NOMO-1 (cell line): ENCODE data around the gene LTBP2.
A peak's percentile ranks its signal among the peaks of the same experiment; 100 is the strongest.

Source experiments
- DNase-seq, 2 experiments: peaks; one replicate each; lab custom pipeline; 2025; ENCODE audit not compliant: unreplicated experiment in 2 of 2; lab: John Stamatoyannopoulos, UW

LTBP2 gene

DNA sequence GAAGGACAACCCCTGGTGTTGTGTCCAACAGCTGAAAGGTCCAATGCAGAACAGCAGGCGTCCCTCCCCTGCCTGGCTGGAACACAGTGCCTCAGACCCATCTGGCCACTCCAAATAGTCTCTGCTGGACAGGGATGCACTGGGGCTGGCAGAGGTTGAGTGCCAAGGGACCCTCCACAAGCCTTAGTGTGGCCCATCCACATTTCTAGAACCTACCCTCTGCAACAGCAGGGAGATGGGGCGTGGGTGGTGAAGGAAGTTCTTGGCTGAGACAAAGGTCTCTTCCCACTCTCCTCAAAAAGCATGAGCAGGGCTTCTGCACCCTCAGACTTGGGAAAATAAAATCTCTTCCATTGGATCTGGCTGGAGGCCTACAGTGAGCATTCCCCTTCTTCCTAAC is 36.5 kb downstream of the LTBP2 start:
- no peak for DNase-seq

DNA sequence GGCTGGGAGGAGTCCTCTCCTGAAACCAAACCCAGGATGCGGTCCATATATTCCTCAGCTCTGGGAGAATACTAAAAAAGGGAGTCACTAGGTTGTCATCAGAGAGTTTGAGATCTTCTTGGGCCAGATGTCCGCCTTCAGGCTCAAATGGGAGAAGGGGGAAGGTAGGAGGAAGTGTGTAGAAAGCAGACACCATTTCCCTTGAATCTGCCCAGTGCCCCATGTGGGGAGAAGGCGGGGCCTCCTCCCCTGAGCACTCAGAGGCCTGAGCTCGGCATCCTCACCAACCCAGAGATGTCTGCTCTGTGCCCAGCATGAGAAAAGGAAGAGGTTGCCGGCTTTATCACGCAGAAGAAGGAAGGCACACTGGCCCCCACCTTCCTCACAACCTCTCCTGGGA is 37.3 kb downstream of the LTBP2 start:
- peak in 1 of 2 experiments; percentile 0 for DNase-seq

DNA sequence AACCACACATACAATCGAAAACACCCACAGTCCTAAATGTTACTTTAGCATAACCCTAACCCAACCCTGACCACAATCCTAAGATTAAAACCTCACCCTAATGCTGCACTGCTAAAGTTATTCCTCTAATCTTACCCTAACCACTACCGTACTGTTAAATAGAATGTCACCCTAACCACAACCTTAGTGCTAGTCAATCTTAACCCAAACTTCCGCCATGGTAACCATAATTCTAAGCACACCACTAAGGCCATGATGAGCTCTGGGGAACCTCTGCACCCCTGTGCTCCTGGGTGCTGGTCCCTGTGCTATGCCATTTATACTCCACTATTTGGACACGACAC is 38.0 kb downstream of the LTBP2 start:
- no peak for DNase-seq

GRCh38 chr14:74573421-74574089 is 38.5 kb downstream of the LTBP2 start:
- DNase-seq = no peak

GRCh38 chr14:74572726-74573301 is 39.2 kb downstream of the LTBP2 start:
- DNase-seq = no peak

GRCh38 chr14:74571901-74572725 is 39.9 kb downstream of the LTBP2 start:
- peak; percentile 14 to 70 for DNase-seq

DNA sequence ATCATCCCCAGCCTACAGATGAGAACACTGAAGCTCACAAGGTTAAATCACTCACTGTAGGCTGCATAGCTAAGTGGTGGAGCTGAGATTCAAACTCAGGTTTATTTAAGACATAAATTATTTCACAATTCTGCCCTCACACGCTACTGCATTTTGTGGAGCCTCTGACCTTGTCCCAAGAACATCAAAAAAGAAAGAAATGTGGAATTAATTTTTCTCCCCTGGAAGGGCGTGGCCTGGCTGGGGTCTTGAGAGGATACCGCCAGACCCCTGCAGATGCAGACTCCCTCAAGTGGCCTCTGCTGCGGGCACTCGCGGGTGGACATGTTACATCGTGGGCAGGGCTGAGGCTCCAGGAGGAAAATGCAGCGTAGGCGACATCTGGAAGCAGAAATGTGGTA is 40.6 kb downstream of the LTBP2 start:
- peak in 1 of 2 experiments; percentile 17 for DNase-seq

- DNase-seq = no peak
Observed at GRCh38 chr14:74570696-74571095, 41.3 kb downstream of the LTBP2 start.

- no peak for DNase-seq
Observed at GRCh38 chr14:74569806-74570591, 42.0 kb downstream of the LTBP2 start.

GRCh38 chr14:74569387-74569786 is 42.6 kb downstream of the LTBP2 start:
- DNase-seq = no peak

DNA sequence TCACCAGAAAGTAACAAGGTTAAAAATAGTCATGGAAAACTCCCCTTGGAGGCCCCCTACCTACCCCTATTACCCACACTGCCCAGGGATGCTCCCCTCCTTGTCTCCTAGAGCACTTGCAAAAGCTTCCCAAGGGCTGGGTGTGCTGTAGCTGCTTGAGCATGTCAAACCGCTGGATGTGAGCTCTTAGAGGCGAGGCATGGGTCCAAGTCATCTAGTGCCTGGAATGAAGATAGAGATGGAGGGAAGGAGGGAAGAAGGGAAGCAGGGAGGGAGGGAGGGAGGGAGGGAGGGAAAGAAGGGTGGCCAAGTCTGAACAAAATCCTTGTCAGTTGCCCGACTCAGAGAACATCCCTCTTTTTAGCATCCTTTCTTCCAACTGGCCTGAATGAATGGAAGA is 43.1 kb downstream of the LTBP2 start:
- no peak for DNase-seq

GRCh38 chr14:74568380-74568649 is 43.7 kb downstream of the LTBP2 start:
- DNase-seq = no peak

GRCh38 chr14:74567646-74568379 is 44.2 kb downstream of the LTBP2 start:
- DNase-seq = no peak

GRCh38 chr14:74567219-74567618 is 44.8 kb downstream of the LTBP2 start:
- no peak for DNase-seq

DNA sequence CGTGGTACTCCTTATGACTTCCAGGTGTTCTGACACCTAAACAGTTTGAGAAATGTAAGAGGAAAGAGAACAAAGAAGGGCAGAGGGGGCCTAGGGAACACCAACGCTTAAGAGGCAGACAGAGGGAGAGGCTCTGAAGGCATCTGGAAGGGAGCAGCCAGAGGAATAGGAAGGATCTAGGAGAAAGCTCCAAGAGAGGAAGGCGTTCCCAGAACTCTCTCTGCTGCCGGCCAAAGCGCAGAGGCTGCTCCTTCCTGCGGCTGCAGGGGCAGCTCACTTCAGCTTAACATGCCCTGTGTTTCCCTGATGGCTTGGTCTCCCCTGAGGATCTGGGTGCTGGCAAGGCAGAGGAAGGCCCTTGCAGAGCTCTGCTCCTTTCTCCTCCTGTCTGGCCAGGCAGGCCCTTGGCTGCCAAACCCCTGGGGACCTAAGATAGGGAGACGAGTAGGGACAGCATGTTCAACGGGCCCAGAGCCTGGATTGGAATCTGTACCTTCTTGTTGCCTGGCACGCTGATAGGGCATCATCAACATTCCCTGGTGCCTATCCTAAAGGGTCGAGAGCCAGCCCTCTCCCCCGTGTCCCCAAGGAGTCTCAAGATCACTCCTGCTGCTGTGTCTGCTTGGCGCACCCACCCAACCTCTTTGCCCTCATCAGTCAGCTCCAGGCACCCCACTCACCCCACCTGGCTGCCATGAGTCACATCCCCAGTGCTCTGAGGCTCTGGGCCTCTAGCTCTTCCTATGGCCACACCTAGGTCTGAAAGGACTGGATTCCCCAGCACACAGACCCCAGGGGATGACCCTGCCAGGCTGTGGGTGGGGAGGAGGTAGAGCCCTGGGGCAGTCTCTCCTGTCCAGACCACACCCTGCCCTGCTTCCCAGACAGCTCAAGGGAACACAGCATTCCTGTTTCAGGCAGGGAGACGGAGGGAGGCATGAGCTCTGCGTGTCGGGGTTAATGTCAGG is 45.6 kb downstream of the LTBP2 start:
- no peak for DNase-seq

DNA sequence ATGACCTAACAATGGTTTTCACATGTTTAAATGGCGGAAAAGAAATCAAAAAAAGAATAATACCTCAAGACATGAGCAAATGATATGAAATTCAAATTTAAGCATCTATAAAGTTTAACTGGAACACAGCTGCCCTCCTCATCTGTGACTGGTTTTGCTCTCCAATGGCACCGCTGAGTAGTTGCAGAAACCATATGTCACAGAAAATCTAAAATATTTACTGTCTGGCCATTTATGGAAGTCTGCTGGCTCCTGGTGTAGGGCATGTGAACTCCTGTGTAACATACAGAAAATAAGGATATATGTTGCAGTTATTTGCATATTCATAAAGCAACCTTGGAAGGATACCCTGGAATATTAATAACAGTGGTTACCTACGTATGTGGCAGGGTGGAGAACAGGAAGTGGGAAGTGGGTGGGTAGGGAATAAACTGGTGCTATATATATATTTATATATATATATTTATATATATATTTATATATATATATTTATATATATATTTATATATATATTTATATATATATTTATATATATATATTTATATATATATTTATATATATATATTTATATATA is 48.4 kb downstream of the LTBP2 start:
- no peak for DNase-seq

GRCh38 chr14:74563233-74563585 is 48.8 kb downstream of the LTBP2 start:
- no peak for DNase-seq

GRCh38 chr14:74562515-74563232 is 49.4 kb downstream of the LTBP2 start:
- peak in 1 of 2 experiments; percentile 3 for DNase-seq

GRCh38 chr14:74558655-74559054 is 53.4 kb downstream of the LTBP2 start:
- DNase-seq = no peak
